Measurements from ENCODE around the gene C6orf141.
A peak's percentile ranks its signal among the peaks of the same experiment; 100 is the strongest.

The C6orf141 gene

GRCh38 chr6:49550492-49551077 lies at the start of gene C6orf141:
C6orf141 (plus strand) TSS chr6:49550668; CDS start chr6:49550793, 125 bp downstream.
- peak; percentile 56 for DNase-seq
- in situ Hi-C loops (cut with HindIII; ENCODE audit: low pct_ligation_motif_present, low pct_unique_long_range_greater_than_20kb, low sequenced_read_pairs), result no loop called here

DNA sequence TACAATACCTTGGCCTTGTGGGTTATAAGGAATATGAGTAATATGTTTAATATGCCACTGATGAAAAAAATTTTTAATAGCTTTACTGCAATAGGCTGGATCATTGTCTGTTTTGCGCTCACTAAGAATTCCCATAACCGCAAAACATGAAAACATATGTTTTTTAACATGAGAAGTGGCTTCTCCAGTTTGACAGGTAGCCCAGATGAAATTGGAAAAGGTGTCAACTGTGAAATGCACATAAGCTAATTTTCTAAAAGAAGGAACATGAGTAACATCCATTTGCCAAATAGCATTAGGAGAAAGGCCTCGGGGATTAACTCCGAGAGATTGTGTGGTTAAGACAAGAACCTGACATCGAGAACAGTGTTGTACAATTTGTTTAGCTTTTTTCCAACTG lies 45.8 kb upstream of the C6orf141 start:
- no peak for DNase-seq
- in situ Hi-C loops (cut with HindIII; ENCODE audit: low pct_ligation_motif_present, low pct_unique_long_range_greater_than_20kb, low sequenced_read_pairs), result no loop called here

DNA sequence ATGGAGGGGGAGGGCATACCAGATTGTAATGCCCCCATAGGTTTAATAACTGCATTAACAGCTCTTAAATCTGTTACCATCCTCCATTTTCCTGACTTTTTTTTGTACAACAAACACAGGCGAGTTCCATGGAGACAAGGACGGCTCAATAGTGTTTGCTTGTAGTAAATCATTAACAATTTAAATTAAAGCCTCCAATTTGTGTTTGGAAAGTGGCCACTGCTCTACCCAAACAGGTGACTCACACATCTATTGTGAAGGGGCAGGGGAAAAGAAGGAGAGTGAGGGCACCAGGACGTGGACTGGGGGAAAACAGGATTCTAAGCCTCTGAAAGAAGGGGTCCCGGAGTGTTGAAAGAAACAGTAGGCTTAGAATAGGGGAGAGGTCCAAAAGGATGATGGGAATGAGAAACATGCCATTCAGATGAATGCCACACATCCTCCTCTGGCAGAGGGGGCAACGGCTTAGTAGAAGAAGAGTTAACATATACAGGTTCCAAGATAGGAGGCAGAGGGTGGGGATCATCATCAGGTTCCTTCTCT lies 43.8 kb upstream of the C6orf141 start:
- in situ Hi-C loops (cut with HindIII; ENCODE audit: low pct_ligation_motif_present, low pct_unique_long_range_greater_than_20kb, low sequenced_read_pairs), result no loop called here
- no peak for DNase-seq

DNA sequence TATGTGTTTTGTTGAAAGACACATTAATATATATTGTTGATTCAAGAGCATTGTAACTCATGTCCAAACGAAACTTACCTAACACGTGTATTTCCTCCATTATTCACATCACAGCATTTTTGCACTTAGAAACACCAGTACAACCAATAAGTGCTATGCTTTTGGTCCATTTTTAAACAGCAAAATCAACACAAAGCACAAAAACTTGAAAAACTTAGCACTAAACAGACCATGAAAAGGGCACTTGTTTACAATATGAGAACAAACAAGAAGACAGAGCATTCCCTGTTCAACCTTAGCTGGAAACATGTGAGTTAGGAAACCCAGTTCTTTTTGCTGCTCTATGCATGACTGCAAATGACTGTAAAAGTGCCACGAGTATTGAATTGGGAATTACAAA lies 41.1 kb upstream of the C6orf141 start:
- no peak for DNase-seq
- in situ Hi-C loops (cut with HindIII; ENCODE audit: low pct_ligation_motif_present, low pct_unique_long_range_greater_than_20kb, low sequenced_read_pairs), result no loop called here

DNA sequence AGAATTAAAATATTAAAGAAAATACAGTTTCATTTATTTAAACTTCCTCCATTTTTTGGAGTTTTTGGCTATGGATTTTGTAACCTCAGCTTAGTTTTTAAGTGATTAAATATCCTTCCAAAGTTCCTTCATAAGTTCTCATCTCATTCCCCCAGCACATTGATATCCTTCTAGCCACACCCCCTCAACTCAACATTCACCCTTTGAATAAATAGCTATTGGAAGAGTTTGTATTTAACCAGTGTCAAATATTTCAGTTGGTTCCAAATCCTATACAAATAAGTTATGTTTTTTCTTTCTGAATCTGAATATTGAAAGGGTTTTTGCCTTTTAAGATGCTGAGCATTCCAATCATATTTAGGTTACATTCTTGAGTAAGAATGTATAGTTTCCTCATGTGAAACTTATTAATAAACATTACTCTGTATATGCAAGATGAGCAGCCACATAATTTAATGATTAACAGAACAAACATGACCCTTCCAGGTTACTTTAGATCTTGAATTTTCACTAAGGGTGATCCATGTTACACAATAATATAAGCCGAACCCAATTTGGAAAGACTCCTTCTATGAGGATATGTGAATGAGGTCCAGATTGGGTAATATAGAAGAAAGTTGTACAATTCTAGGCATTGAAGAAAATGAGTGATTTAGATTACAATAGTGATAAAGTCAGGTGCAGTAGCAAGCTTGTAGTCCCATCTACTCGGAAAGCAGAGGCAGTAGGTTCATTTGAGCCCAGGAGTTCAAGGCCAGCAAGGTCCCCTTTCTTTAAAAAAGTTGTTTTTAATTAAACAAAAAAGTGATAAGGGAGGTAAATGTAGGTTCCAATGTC lies 37.1 kb upstream of the C6orf141 start:
- DNase-seq, result no peak
- in situ Hi-C loops (cut with HindIII; ENCODE audit: low pct_ligation_motif_present, low pct_unique_long_range_greater_than_20kb, low sequenced_read_pairs), result no loop called here

DNA sequence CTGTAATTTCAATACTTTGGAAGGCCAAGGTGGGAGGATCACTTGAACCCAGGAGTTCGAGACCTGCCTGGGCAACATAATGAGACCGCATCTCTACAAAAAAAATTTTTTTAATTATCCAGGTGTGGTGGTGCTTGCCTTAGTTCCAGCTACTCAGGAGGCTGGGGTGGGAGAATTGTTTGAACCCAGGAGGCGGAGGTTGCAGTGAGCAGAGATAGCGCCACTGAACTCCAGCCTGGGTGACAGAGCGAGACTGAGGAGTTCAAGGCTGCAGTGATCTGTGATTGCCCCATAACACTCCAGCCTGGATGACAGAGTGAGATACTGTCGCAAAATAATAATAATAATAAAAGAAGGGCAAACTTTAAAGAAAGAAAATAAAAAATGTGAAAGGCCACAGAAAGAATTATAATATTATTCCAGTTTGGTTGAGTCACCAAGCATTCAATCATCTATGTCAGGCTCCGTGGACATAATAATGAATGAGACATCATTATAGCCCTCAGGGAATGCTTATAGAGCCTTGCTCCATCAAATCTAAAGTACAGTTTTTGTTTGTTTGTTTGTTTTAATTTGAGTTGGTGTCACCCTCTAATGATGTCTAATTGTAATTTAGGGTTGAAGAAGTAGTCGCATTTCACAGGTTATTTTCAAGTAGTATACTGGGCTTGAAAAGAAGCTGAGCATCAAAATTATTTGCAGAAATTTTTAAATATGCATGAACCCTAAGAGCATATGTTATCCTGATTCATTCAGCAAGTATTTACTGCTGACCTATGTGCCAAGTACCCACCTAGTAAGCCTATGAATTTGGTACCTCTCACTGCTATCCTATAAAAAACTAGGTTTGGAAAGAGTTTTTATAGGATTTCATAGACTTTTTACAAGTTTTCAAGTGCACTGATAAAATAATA lies 35.6 kb upstream of the C6orf141 start:
- no peak for DNase-seq
- in situ Hi-C loops (cut with HindIII; ENCODE audit: low pct_ligation_motif_present, low pct_unique_long_range_greater_than_20kb, low sequenced_read_pairs), result no loop called here

DNA sequence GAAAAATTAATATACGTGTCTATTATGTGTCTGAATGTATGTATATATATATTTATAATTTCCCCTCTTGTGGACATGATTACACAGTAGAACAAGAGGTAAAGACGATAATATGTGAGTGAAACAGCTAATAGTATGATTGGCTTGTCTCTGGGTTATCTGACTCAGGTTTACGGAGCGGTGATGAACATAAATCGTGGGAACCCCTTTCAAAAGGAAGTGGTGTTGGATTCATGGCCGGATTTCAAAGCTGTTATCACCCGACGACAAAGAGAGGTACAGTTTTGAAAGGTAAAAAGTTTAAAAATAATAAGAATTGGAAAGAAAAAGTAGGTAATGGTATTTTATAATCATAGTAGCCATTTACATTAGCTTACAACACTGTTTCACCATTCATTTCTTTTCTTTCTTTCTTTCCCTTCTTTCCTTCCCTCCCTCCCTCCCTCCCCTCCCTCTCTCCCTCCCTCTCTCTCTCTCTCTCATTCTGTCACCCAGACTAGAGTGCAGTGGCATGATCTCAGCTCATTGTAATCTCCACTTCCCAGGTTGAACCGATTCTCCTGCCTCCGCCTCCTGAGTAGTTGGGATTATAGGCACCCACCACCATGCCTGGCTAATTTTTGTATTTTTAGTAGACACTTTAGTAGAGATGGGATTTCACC lies 34.9 kb upstream of the C6orf141 start:
- DNase-seq, result no peak
- in situ Hi-C loops (cut with HindIII; ENCODE audit: low pct_ligation_motif_present, low pct_unique_long_range_greater_than_20kb, low sequenced_read_pairs), result no loop called here

- in situ Hi-C loops (cut with HindIII; ENCODE audit: low pct_ligation_motif_present, low pct_unique_long_range_greater_than_20kb, low sequenced_read_pairs), result no loop called here
- no peak for DNase-seq
These were observed 34.3 kb upstream of the C6orf141 start for GRCh38 chr6:49516147-49516505.

- in situ Hi-C loops (cut with HindIII; ENCODE audit: low pct_ligation_motif_present, low pct_unique_long_range_greater_than_20kb, low sequenced_read_pairs), result no loop called here
- no peak for DNase-seq
These were observed 32.5 kb upstream of the C6orf141 start for GRCh38 chr6:49517919-49518318.

GRCh38 chr6:49519660-49520059 lies 30.8 kb upstream of the C6orf141 start:
- in situ Hi-C loops (cut with HindIII; ENCODE audit: low pct_ligation_motif_present, low pct_unique_long_range_greater_than_20kb, low sequenced_read_pairs), result no loop called here
- no peak for DNase-seq

DNA sequence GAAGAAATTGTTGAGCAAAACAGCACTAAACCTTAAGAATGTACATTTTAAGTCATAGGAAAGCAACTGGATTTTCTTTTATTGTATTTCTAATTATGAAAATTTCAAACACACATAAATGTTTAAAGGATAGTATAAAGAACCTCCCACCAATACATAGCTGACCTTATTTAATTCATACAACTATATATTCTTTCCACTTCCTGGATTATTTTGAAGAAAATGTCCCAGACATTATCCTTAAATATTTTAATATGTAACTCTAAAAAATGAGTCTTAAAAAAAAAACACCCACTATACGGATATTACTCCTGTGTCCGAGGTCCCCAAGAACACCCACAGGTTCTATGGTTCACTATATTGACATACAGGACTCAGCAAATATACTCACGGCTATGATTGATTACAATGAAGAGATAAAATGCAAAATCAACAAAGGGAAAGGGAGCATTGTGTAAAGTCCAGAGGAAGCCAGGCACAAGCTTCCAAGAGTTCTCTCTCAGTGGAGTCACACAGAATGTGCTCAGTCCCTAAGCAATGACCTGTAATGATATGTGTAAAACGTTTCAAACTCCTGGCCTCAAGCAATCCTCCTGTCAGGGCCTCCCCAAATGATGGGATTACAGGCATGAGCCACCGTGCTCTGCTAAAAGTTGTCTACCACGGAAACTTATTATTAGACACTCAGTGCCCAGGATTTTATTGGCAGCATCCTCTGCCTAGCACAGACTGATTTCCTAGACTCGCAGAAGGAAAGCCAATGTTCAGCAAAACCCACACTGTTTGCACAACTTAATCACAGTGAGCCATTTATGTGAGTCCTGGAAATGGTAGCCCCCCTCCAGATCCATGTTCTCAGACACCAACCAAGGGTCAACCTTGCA lies 27.5 kb upstream of the C6orf141 start:
- DNase-seq, result no peak
- in situ Hi-C loops (cut with HindIII; ENCODE audit: low pct_ligation_motif_present, low pct_unique_long_range_greater_than_20kb, low sequenced_read_pairs), result no loop called here

DNA sequence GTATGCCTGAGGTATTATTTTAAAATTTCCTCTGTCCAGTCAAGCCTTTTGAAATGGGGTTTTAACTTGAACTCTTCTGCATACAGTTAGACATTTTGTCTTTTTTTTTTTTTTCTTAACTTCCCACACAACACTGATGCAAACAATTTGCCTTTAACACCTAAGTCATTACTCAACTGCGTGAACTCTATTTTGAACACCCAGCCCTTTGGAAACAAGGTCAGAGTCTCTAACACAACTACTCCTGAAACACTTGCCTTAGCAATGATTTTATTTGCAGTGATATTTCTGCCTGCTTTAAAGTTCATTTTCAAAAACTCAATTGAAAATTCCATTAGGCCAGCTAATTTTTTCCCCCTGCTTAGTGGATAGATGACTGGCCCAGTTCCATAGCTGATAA lies 26.6 kb upstream of the C6orf141 start:
- in situ Hi-C loops (cut with HindIII; ENCODE audit: low pct_ligation_motif_present, low pct_unique_long_range_greater_than_20kb, low sequenced_read_pairs), result no loop called here
- DNase-seq, result no peak

DNA sequence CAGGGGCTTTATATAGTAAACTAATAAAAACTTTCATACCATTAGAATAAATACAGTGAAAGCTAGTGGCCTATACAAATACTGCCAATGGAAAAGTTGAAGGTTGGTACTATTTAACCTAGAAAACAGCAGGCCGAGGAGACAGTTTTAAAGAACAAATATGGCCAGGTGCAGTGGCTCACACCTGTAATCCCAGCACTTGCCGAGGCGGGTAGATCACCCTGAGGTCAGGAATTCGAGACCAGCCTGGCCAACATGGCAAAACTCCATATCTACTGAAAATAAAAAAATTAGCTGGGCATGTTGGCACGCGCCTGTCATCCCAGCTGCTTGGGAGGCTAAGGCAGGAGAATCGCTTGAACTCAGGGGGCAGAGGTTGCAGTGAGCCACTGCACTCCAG lies 25.9 kb upstream of the C6orf141 start:
- no peak for DNase-seq
- in situ Hi-C loops (cut with HindIII; ENCODE audit: low pct_ligation_motif_present, low pct_unique_long_range_greater_than_20kb, low sequenced_read_pairs), result no loop called here

DNA sequence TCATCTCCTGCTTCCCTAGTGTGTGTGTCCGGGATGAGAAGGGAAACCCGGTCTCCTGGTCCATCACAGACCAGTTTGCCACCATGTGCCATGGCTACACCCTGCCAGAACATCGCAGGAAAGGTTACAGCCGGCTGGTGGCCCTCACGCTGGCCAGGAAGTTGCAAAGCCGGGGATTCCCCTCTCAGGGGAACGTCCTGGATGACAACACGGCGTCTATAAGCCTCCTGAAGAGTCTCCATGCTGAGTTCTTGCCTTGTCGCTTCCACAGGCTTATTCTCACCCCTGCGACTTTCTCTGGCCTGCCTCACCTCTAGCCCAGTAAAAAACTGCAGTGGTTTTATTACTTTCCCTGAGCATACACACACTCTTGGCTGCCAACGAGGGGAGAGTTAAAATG lies 23.9 kb upstream of the C6orf141 start:
- in situ Hi-C loops (cut with HindIII; ENCODE audit: low pct_ligation_motif_present, low pct_unique_long_range_greater_than_20kb, low sequenced_read_pairs), result no loop called here
- DNase-seq, result no peak

- in situ Hi-C loops (cut with HindIII; ENCODE audit: low pct_ligation_motif_present, low pct_unique_long_range_greater_than_20kb, low sequenced_read_pairs), result no loop called here
- no peak for DNase-seq
These were observed 23.1 kb upstream of the C6orf141 start for GRCh38 chr6:49527320-49527719.

GRCh38 chr6:49528571-49528970 lies 21.9 kb upstream of the C6orf141 start:
- DNase-seq, result no peak
- in situ Hi-C loops (cut with HindIII; ENCODE audit: low pct_ligation_motif_present, low pct_unique_long_range_greater_than_20kb, low sequenced_read_pairs), result no loop called here

DNA sequence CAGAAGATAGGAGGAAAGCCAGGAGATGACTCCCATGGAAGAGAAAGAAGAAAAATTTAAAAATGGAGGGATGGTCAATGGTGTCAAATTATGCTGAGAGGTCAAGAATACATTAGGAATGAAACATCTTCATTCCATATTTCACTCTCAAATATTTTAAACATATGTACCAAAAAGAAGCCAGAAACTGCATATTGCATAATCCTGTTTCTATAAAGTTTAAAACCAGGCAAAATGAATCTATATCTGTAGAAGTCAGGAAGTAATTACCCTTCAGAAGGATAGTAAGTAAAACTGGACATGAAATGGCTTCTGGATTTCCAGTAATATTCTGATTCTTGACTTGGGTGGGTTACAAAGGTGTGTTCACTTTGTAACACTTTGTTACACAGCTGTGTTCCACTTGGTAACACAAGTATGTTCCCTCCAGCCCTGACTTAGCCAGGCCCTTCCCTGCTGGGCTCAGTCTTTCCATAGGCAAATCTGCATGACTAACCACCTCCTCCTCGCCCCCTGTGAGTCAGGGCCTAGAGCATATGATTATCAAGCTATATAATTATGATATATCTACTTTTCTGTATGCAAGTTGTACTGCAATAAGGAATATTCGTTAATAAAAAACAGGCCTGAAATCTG lies 20.2 kb upstream of the C6orf141 start:
- in situ Hi-C loops (cut with HindIII; ENCODE audit: low pct_ligation_motif_present, low pct_unique_long_range_greater_than_20kb, low sequenced_read_pairs), result no loop called here
- DNase-seq, result no peak
